SK-N-MC (cell line): Measurements from ENCODE around the gene CST6.

Experiments used
- EZH2 ChIP-seq: fragments of 200-600 bp; sonication (generic); IDR thresholded peaks from one replicate; pipeline ENCODE4 v1.6.1; 2017; ENCODE audit warnings: antibody characterized with exemption
- FOXP2 ChIP-seq: optimal IDR thresholded peaks from 2 replicates; pipeline ENCODE3; 2011; ENCODE audit warnings: mild to moderate bottlenecking, moderate library complexity; ENCODE audit not compliant: insufficient read depth; ENCODE audit errors: extremely low read length, control extremely low read depth
- POLR2AphosphoS5 ChIP-seq: IDR thresholded peaks from 2 replicates; pipeline ENCODE4 v1.6.1; 2012; ENCODE audit warnings: mild to moderate bottlenecking, low read depth, low read length, borderline replicate concordance

GRCh38 chr11:66032957-66033735, 21.3 kb downstream of the CST6 start:
- TF ChIP-seq EZH2 (no peak), POLR2AphosphoS5 (no peak), FOXP2 (no peak)
